ENCODE measurements around the gene PDZD2.
"Not testable (repeated sequence)": the region's sequence is repeated elsewhere in the genome, so short reads cannot be mapped to it uniquely, and the experiment has no call there.

PDZD2 gene

GRCh38 chr5:32118922-32119321 is 480.0 kb downstream of the PDZD2 start:
- Mint-ChIP-seq H3K4me1 (ENCODE audit: low read depth) (peaks cover 45% of the 10 kb centered on the region), H3K36me3 (peaks cover 14% of the 10 kb centered on the region)
- not testable (repeated sequence) for H3K27ac Mint-ChIP-seq; H3K4me3 Mint-ChIP-seq; H3K27me3 Mint-ChIP-seq; H3K9me3 Mint-ChIP-seq (ENCODE audit: low read depth)

DNA sequence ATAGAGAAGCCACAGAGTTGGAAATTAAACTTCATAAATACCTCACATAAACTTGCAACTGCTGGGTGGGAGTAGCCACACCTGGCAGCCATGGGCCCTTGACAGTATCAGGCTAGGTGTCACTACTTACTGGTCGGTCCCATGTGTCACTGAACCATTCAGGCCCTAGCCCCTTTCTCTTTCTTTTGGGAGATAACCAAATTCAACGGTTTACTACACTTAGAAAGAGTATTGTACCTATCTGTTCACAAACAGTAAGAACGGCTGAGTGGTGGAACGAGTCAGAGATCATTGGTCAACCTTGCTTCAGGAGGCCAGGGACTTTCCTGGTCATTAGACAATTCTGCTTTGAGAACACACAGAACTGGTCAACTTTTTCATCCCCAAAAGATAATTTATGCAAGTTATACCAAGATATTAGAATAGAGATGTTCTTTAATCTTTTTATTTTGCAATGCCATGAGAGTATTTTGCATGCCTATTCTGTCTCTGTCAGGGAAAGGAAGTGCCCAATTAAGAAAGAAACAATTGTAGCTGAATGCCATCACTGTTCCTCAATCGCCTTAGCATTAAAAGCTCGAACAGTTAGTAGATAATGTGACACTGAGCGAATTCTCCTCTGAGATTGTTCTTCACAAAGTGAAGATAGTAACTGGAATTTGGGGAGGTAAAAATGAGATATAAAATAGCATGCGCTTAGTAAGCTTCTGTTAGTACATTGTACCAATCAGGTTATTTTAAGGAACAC is 484.3 kb downstream of the PDZD2 start:
- peak overlapping the region; percentile 10 for H3K27ac Mint-ChIP-seq
- H3K9me3 Mint-ChIP-seq (ENCODE audit: low read depth) = no peaks in the 10 kb centered on the region
- peaks cover 19% of the 10 kb centered on the region for H3K36me3 Mint-ChIP-seq
- peaks cover 25% of the 10 kb centered on the region for H3K4me1 Mint-ChIP-seq (ENCODE audit: low read depth)
- no peaks in the 10 kb centered on the region for H3K27me3 Mint-ChIP-seq
- no peak overlapping the region for H3K4me3 Mint-ChIP-seq

GRCh38 chr5:32123889-32124676 is 485.2 kb downstream of the PDZD2 start:
- Mint-ChIP-seq H3K4me1 (ENCODE audit: low read depth) (peaks cover 28% of the 10 kb centered on the region), H3K27me3 (no peaks in the 10 kb centered on the region), H3K4me3 (no peak overlapping the region), H3K36me3 (peaks cover 19% of the 10 kb centered on the region), H3K27ac (peak overlapping the region; percentile 46), H3K9me3 (ENCODE audit: low read depth) (no peaks in the 10 kb centered on the region)

DNA sequence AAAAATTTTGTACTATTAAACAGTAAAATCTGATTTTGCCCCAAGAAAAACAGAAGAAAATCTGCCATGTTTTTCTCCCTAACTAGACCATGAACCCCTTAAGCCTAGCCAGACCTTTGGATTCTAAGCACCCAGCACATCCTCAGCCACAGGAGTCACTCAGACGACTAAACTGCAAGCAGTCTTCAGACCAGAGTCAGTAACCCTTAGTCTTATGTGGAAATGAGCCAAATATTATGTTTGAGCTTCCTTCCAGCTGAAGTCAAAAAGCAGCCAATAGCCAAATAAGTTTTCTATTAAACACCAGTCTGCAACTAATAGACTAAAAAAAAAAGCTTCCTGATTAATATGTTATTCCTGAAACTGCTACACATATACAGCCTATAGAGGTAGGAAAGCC is 487.8 kb downstream of the PDZD2 start:
- Mint-ChIP-seq H3K27ac (peak overlapping the region; percentile 34), H3K4me3 (no peak overlapping the region), H3K4me1 (ENCODE audit: low read depth) (peaks cover 29% of the 10 kb centered on the region), H3K27me3 (no peaks in the 10 kb centered on the region), H3K36me3 (peaks cover 17% of the 10 kb centered on the region), H3K9me3 (ENCODE audit: low read depth) (no peaks in the 10 kb centered on the region)

GRCh38 chr5:32127711-32128110 is 488.8 kb downstream of the PDZD2 start:
- Mint-ChIP-seq H3K36me3 (peaks cover 17% of the 10 kb centered on the region), H3K27ac (peak overlapping the region; percentile 35), H3K4me1 (ENCODE audit: low read depth) (peaks cover 29% of the 10 kb centered on the region), H3K4me3 (no peak overlapping the region), H3K9me3 (ENCODE audit: low read depth) (no peaks in the 10 kb centered on the region), H3K27me3 (no peaks in the 10 kb centered on the region)

DNA sequence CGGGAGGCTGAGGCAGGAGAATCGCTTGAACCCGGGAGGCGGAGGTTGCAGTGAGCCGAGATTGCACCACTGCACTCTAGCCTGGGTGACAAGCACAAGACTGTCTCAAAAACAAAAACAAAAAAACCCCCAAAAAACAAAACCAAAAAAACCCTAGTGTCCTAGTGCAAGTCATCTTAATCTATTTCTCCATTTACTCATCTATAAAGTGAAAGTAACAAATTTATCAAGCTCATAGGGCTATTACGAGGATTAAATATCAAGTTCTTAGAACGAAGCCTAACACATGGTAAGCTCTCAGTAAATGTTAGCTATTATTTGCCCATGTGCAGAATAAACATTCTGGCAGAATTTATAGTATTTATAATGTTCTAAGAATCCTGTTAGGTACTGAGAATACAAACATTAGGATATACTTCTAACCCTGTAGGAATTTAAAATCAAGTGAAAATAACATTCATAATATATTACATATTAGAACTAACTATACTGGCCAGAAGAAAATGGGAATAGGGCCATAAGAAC is 490.2 kb downstream of the PDZD2 start:
- H3K36me3 Mint-ChIP-seq = peaks cover 13% of the 10 kb centered on the region
- H3K9me3 Mint-ChIP-seq (ENCODE audit: low read depth) = no peaks in the 10 kb centered on the region
- no peak overlapping the region for H3K4me3 Mint-ChIP-seq
- no peak overlapping the region for H3K27ac Mint-ChIP-seq
- no peaks in the 10 kb centered on the region for H3K27me3 Mint-ChIP-seq
- peaks cover 28% of the 10 kb centered on the region for H3K4me1 Mint-ChIP-seq (ENCODE audit: low read depth)

DNA sequence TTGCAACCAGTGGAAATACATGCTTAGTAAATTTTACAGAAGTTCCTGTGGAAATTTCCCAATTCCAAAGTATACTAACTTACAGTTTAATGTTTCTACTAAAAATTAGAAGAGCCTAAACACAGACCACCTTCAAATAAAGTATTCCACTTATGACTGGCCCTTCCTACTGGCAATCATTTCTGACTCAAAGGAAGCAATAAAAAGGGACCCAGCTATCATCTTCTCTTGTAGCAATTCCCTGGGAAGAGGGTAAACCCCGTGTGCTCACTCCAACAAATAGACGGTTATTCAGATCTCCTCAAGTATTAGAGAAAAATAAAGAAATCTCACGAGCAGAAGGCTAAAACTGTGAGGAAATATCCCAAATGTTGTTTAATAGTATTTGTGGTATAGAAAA is 491.9 kb downstream of the PDZD2 start:
- no peak overlapping the region for H3K27ac Mint-ChIP-seq
- H3K9me3 Mint-ChIP-seq (ENCODE audit: low read depth) = no peaks in the 10 kb centered on the region
- H3K27me3 Mint-ChIP-seq = no peaks in the 10 kb centered on the region
- peaks cover 31% of the 10 kb centered on the region for H3K4me1 Mint-ChIP-seq (ENCODE audit: low read depth)
- no peak overlapping the region for H3K4me3 Mint-ChIP-seq
- H3K36me3 Mint-ChIP-seq = peaks cover 15% of the 10 kb centered on the region

- Mint-ChIP-seq H3K27ac (peak overlapping the region; percentile 54), H3K27me3 (no peaks in the 10 kb centered on the region), H3K36me3 (peaks cover 11% of the 10 kb centered on the region), H3K9me3 (ENCODE audit: low read depth) (no peaks in the 10 kb centered on the region), H3K4me1 (ENCODE audit: low read depth) (peaks cover 28% of the 10 kb centered on the region), H3K4me3 (no peak overlapping the region)
Measured at GRCh38 chr5:32131604-32132003, 492.7 kb downstream of the PDZD2 start.

DNA sequence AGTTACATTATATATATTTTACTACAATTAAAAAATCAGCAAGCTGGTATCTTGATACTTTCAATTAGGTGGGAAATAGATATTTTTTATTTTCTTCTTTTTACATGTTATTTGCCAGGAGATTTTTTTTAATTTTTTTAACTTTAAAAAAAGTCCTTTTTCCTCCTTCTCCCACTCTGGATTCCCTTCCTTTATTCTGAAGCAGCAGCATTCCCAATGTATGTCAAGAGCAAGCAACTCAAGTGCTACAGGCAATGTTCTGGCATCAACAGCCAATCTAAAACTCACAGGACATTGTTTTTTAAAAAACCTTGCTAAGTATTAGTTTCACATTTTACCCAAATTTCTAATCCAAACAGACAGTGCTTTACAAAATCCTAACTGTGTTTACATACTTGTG is 493.8 kb downstream of the PDZD2 start:
- H3K9me3 Mint-ChIP-seq (ENCODE audit: low read depth) = no peaks in the 10 kb centered on the region
- H3K4me1 Mint-ChIP-seq (ENCODE audit: low read depth) = peaks cover 26% of the 10 kb centered on the region
- H3K4me3 Mint-ChIP-seq = no peak overlapping the region
- peaks cover 10% of the 10 kb centered on the region for H3K36me3 Mint-ChIP-seq
- H3K27ac Mint-ChIP-seq = peak overlapping the region; percentile 54
- no peaks in the 10 kb centered on the region for H3K27me3 Mint-ChIP-seq

DNA sequence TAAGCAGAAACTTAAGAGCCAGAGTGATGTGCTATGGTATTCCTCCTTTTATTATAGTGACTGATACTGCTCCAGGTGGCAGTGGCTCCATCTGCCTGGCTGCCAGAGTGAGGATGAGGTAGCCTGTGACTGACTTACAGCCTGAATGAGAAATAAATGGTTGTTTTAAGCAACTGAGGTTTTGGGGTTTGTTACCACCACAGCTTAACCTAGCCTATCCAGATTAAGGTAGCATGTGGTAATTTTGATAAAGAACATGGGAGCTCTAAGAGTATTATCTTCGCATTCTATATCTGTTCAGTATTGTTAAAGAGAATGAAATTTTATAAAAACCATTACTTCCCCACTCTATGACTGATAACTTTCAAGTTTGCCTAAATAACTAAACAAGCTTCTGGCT is 496.2 kb downstream of the PDZD2 start:
- Mint-ChIP-seq H3K9me3 (ENCODE audit: low read depth) (no peaks in the 10 kb centered on the region), H3K27me3 (no peaks in the 10 kb centered on the region), H3K4me3 (no peak overlapping the region), H3K36me3 (peaks cover 13% of the 10 kb centered on the region), H3K27ac (peak overlapping the region; percentile 81), H3K4me1 (ENCODE audit: low read depth) (peaks cover 34% of the 10 kb centered on the region)

DNA sequence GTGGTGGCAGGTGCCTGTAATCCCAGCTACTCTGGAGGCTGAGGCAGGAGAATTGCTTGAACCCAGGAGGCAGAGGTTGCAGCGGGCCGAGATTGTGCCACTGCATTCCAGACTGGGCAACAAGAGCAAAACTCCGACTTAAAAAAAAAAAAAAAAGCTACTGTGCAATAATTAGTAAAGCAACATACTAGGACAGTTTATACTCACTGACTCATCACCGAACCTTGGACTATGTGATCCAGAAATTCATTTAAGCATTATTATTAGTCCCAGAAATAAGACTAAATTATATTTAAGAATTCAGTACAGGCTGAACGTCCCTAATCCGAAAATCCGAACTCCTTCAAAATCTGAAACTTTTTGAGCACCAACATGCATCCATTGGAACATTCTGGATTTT is 497.4 kb downstream of the PDZD2 start:
- H3K4me1 Mint-ChIP-seq (ENCODE audit: low read depth) = peaks cover 31% of the 10 kb centered on the region
- no peaks in the 10 kb centered on the region for H3K27me3 Mint-ChIP-seq
- peaks cover 12% of the 10 kb centered on the region for H3K36me3 Mint-ChIP-seq
- H3K27ac Mint-ChIP-seq = no peak overlapping the region
- H3K4me3 Mint-ChIP-seq = no peak overlapping the region
- no peaks in the 10 kb centered on the region for H3K9me3 Mint-ChIP-seq (ENCODE audit: low read depth)

DNA sequence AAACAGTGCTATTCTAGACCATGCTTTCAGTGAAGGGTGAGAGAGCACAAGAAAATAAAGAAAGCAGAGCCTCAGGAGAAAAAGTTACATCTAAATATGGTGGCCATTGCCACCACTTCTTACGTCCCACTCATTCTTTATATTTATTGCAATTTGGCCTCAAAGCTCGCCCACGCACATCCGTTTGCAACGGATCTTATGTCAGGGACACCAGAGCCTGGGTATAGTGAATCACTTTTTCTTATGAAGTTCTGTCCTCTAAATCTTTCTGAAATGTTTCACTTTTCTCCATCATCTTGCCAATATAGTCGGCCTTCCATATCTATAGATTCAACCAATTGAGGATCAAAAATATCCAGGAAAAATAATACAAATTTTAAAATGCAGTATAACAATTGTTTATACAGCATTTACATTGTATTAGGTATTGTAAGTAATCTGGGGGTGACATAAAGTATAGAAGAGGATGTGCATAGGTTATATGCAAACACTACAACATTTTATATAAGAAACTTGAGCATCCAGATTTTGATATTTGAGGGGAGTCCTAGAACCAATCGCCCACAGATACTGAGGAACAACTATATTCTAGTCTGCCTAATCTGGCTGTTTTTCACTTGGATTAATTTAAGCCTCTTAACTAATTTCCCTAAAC is 500.0 kb downstream of the PDZD2 start:
- Mint-ChIP-seq H3K4me3 (peak overlapping the region; percentile 42), H3K27me3 (no peaks in the 10 kb centered on the region), H3K36me3 (peaks cover 12% of the 10 kb centered on the region), H3K4me1 (ENCODE audit: low read depth) (peaks cover 24% of the 10 kb centered on the region), H3K9me3 (ENCODE audit: low read depth) (no peaks in the 10 kb centered on the region), H3K27ac (peak overlapping the region; percentile 65)

- Mint-ChIP-seq H3K9me3 (ENCODE audit: low read depth) (no peaks in the 10 kb centered on the region), H3K27me3 (no peaks in the 10 kb centered on the region), H3K4me3 (no peak overlapping the region), H3K4me1 (ENCODE audit: low read depth) (peaks cover 53% of the 10 kb centered on the region), H3K36me3 (peaks cover 3% of the 10 kb centered on the region), H3K27ac (peak overlapping the region; percentile 7)
Measured at GRCh38 chr5:32143617-32144377, 504.9 kb downstream of the PDZD2 start.

- no peaks in the 10 kb centered on the region for H3K27me3 Mint-ChIP-seq
- no peak overlapping the region for H3K4me3 Mint-ChIP-seq
- H3K4me1 Mint-ChIP-seq (ENCODE audit: low read depth) = peaks cover 53% of the 10 kb centered on the region
- H3K27ac Mint-ChIP-seq = peak overlapping the region; percentile 73
- H3K36me3 Mint-ChIP-seq = peaks cover 6% of the 10 kb centered on the region
- H3K9me3 Mint-ChIP-seq (ENCODE audit: low read depth) = no peaks in the 10 kb centered on the region
Measured at GRCh38 chr5:32144378-32145207, 505.7 kb downstream of the PDZD2 start.
